Vagina (tissue), 2 donors: ENCODE data around the gene DGKI.

ENCODE experiments used
- CTCF ChIP-seq, 3 experiments: fragments of 450-650 bp in 2 of 3; fragments of 200-600 bp in 1 of 3; sonication (generic) in 1 of 3; IDR thresholded peaks; one replicate each; pipeline ENCODE4 v1.5.1; 2017 to 2019; ENCODE audit warnings: antibody characterized with exemption in 3 of 3, mild to moderate bottlenecking in 2 of 3, moderate library complexity in 2 of 3
- POLR2AphosphoS5 ChIP-seq, 2 donors: sonication (generic); formaldehyde crosslinking; IDR thresholded peaks; one replicate each; pipeline ENCODE4 v1.9.0; 2017; ENCODE audit warnings: antibody characterized with exemption in 2 of 2, mild to moderate bottlenecking in 2 of 2, low read depth in 1 of 2; ENCODE audit not compliant: insufficient read depth in 1 of 2

- TF ChIP-seq POLR2AphosphoS5 (IDR thresholded peaks at IDR 0.05; ENCODE audit: insufficient read depth in 1 of 2, low read depth in 1 of 2) (no peak), CTCF (IDR thresholded peaks at IDR 0.05) (no peak)
Measured at GRCh38 chr7:137469191-137469811, 377.5 kb downstream of the DGKI start.
